NCI-H128 (cell line): ENCODE results near the gene HSBP1L1.
"Not testable (repeated sequence)": the region's sequence is repeated elsewhere in the genome, so short reads cannot be mapped to it uniquely, and the experiment has no call there.

Experiments
- DNase-seq: peaks from one replicate; lab custom pipeline; 2025; ENCODE audit not compliant: unreplicated experiment; lab: John Stamatoyannopoulos, UW

Gene HSBP1L1

GRCh38 chr18:79983253-79983652, 18.8 kb downstream of the HSBP1L1 start:
- DNase-seq, result no peak

DNA sequence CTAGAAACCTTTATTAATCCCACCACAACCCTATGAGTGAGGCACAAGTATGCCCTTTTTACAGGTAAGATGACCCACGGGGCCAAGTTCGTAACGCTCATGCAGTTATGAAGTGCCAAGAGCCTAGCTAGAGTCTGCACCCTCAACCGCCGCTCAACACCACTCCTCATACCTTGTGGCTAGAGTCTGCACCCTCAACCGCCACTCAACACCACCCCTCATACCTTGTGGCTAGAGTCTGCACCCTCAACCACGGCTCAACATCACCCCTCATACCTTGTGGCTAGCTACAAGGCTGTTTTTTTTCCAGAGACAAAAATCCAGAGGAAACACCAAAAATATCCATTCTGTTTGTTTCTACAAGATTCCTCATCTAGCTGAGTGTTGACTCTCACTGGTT, 19.4 kb downstream of the HSBP1L1 start:
- DNase-seq, result no peak

- no peak for DNase-seq
Measured at GRCh38 chr18:79985172-79985571, 20.7 kb downstream of the HSBP1L1 start.

GRCh38 chr18:79986726-79987125, 22.3 kb downstream of the HSBP1L1 start:
- DNase-seq, result no peak

DNA sequence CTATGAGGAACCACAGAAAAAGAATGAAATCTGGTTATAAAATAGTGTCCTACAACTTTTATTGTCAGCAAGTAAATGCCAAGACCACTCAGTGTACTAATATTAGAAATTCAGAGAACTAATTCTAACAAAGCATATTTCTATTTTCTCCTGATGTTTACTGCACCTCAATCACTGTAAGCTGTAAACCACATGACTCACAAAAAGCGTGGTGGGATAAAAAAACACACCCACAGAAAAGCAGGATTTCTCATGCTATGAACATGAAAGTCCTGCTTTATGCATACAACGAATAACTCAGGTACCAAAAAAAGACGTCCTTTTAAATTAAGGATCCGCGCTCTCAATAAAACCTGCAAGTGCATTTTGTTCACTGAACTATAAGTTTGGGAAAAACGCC, 23.1 kb downstream of the HSBP1L1 start:
- DNase-seq, result no peak

GRCh38 chr18:79988071-79988450, 23.6 kb downstream of the HSBP1L1 start:
- no peak for DNase-seq

- DNase-seq, result peak; percentile 68
Measured at GRCh38 chr18:79988451-79989194, 24.2 kb downstream of the HSBP1L1 start, which contains the start of gene TXNL4A. Gene TXNL4A (minus strand): TSS chr18:79988563. CDS start chr18:79988392, 171 bp downstream.

DNA sequence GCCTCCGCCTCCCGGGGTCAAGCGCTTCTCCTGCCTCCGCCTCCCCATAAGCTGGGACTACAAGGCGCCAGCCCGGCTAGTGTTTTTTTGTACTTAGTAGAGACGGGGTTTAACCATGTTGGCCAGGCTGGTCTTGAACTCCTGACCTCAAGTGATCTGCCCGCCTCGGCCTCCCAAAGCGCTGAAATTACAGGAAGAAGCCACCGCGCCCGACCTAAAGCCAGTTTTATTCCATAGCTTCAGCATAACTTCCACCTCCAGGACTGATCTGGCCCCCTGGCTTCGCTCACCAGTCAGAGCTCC, 24.7 kb downstream of the HSBP1L1 start:
- no peak for DNase-seq

- no peak for DNase-seq
Measured at GRCh38 chr18:79991494-79991893, 27.1 kb downstream of the HSBP1L1 start.

DNA sequence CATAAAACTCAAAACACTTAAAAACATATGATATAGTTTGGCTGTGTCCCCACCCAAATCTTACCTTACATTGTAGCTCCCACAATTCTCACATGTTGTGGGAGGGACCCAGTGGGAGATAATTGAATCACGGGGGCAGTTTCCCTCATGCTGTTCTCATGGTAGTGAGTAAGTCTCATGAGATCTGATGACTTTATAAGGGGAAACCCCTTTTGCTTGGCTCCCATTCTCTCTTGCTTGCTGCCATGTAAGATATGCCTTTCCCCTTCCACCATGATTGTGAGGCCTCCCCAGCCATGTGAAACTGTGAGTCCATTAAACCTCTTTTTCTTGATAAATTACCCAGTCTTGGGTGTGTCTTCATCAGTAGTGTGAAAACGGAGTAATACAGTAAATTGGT, 35.3 kb downstream of the HSBP1L1 start:
- not testable (repeated sequence) for DNase-seq

GRCh38 chr18:80000877-80001276, 36.4 kb downstream of the HSBP1L1 start:
- no peak for DNase-seq

DNA sequence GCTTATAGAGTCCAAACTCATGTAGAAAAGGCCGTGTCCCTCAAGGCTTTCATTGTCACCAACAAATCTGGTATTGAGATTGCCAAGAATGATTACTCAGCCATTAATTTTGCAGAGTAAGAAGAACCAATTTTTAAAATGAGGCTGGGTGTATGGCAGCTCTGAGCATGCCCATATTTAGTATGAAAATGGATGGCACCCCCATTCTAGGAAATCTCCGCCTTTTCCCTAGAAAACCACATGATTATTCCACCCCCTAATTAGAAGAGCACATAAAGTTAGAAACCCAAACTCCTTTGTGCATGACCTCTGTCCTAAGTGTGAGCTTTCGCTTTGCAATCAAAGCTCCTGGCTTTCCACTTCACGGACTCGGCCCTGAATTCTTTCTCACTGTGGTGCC, 38.0 kb downstream of the HSBP1L1 start:
- no peak for DNase-seq

GRCh38 chr18:80004600-80005342, 40.3 kb downstream of the HSBP1L1 start:
- no peak for DNase-seq

GRCh38 chr18:80006724-80007123, 42.3 kb downstream of the HSBP1L1 start:
- no peak for DNase-seq

DNA sequence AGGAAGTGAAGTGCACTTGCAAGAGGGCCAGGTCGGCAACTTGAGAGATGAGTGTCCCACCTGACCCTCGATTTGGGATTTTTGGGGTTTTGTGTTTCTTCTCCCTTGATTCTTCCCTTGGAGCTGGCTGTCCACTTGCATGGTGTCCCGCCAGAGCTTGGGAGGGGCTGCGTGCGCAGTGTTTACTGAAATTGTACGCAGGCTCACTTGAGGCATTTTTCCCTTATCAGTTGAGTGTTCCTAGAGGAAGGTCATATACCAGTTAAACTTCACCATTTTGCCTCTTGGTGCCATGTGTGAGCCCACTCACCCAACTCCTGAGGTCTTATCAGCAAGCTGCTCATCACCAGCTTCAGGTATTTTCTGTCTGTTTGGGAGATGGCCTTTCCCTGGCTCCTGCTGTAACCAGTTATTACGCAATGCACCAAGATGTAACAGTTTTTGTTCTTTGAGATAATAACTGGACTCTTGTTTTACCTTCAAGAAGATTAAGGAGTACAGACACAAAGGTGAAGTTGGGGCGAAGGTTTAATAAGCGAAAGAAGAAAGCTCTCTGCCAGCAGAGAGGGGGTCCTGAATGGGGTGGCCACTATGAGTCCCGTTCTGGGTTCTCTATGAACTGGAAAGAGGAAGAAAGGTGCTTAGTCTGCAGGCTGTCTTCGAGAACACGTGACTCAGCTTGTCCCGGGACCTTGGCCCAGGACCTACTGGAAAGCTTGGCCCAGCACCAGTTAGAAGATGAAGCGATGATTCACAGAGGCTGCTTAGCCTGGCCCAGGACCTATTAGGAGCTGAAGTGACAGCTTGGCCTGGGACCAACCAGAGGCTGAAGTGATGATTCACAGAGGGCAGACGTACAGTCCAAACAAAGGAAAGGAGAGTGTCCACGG, 45.5 kb downstream of the HSBP1L1 start:
- DNase-seq, result no peak

GRCh38 chr18:80010551-80010906, 46.1 kb downstream of the HSBP1L1 start:
- no peak for DNase-seq

DNA sequence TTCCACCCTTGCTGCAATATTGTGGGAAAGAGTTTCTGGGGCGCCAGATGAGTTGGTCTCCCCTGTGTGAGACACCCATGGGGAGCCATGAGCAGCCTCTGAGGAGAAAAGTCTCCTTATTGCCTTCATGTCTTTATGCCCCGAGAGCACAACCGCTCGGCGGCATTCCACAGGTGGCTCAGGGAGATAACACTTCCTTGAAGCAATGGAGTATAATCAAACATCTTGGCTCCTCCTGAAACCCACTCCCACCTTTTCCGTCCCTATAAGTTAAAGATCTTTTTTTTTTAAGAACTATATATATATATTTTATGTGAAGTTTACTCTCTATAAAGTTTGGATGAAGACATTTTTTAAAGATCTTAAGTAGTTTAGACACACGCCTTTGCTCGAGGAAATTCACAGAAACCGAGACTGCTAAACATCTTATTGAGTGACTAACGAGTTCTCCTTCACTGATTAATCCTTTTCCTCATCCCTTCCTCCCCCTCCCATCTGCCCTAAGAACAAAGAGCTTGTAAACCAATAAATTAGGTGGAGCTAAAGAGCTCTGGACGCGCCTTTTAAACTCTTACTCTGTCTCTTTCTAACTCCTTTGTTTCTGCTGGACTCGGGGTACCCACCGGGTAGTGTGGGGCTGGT, 47.2 kb downstream of the HSBP1L1 start:
- not testable (repeated sequence) for DNase-seq

DNA sequence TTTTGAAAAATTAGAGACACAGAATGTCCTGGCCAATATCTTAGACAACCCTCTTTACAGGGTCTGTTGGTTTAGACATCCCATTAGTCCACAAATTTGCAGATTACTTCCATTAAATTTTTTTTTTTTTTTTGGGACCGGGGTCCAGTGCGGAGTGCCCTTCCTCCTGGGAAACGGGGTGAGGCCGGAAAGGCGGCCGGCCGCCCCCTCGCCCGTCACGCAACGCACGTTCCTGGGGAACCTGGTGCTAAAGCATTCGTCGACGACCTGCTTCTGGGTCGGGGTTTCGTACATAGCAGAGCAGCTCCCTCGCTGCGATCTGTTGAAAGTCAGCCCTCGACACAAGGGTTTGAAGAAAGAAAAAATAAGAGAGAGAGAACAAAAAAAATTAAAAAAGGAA, 48.3 kb downstream of the HSBP1L1 start:
- no peak for DNase-seq
